Left ventricle myocardium inferior (tissue), 1 donor: Measurements from ENCODE around the gene MMP17. TPM values are rescaled to one million over a fixed set of nuclear protein-coding genes. Genes with fewer than 3 reads are reported as not detected.

Source experiments
- DNase-seq: peaks from one replicate; pipeline ENCODE4 v3.0.0-alpha.2; 2020
- H3K27ac ChIP-seq: fragments of 200-600 bp; replicated peaks from 2 replicates; pipeline ENCODE4 v1.8.0; 2021
- H3K27me3 ChIP-seq: fragments of 200-600 bp; 2 replicates; pipeline ENCODE4 v1.8.0; 2021; ENCODE audit warnings: low read depth
- H3K36me3 ChIP-seq: fragments of 200-600 bp; 2 replicates; pipeline ENCODE4 v1.8.0; 2021
- H3K4me1 ChIP-seq: fragments of 200-600 bp; 2 replicates; pipeline ENCODE4 v1.8.0; 2021
- H3K4me3 ChIP-seq: fragments of 200-600 bp; 2 replicates; pipeline ENCODE4 v1.8.0; 2021; ENCODE audit warnings: mild to moderate bottlenecking, moderate library complexity
- H3K9me3 ChIP-seq: fragments of 200-600 bp; replicated peaks from 2 replicates; pipeline ENCODE4 v1.8.0; 2021
- CTCF ChIP-seq: fragments of 200-600 bp; IDR thresholded peaks from 2 replicates; pipeline ENCODE4 v1.8.0; 2021; ENCODE audit warnings: antibody characterized with exemption, mild to moderate bottlenecking, borderline replicate concordance
- intact Hi-C: fragments of 100-400 bp; cut with micrococcal nuclease; formaldehyde crosslinking; loops from one replicate; pipeline ENCODE4 v1.11.0; 2022
- total RNA-seq: library from RNA; stranded (reverse); fragmentation: NEBNext Ultra II Directional; extraction: Animal tissue kit (Norgen Biotek cat#: 25700); gene quantifications from one replicate; pipeline ENCODE4 v1.2.1, GENCODE V29; 2021
- donor health status: DM: no; HTN: yes; CAD: no; lungs with severe emphysema.

The MMP17 gene
- total RNA-seq, 1 donor from 2014 or later = 0.77 TPM

GRCh38 chr12:131785763-131786330 lies 42.3 kb upstream of the MMP17 start:
- no peak overlapping the region for H3K4me3 ChIP-seq
- no peaks in the 10 kb centered on the region for H3K9me3 ChIP-seq
- H3K27me3 ChIP-seq = no peaks in the 10 kb centered on the region
- H3K27ac ChIP-seq = no peak overlapping the region
- DNase-seq = no peak
- H3K4me1 ChIP-seq = no peaks in the 10 kb centered on the region
- intact Hi-C loops = no loop called here
- no peak for TF ChIP-seq CTCF
- H3K36me3 ChIP-seq = peaks cover 85% of the 10 kb centered on the region

GRCh38 chr12:131786331-131786730 lies 41.9 kb upstream of the MMP17 start:
- intact Hi-C loops = no loop called here
- no peaks in the 10 kb centered on the region for H3K4me1 ChIP-seq
- peaks cover 85% of the 10 kb centered on the region for H3K36me3 ChIP-seq
- TF ChIP-seq CTCF = no peak
- no peak overlapping the region for H3K27ac ChIP-seq
- H3K9me3 ChIP-seq = no peaks in the 10 kb centered on the region
- no peaks in the 10 kb centered on the region for H3K27me3 ChIP-seq
- no peak for DNase-seq
- no peak overlapping the region for H3K4me3 ChIP-seq

GRCh38 chr12:131787143-131787660 lies 41.0 kb upstream of the MMP17 start:
- Histone ChIP-seq H3K4me3 (no peak overlapping the region), H3K27me3 (no peaks in the 10 kb centered on the region), H3K27ac (no peak overlapping the region), H3K9me3 (no peaks in the 10 kb centered on the region), H3K4me1 (no peaks in the 10 kb centered on the region), H3K36me3 (peaks cover 85% of the 10 kb centered on the region)
- DNase-seq = no peak
- TF ChIP-seq CTCF = no peak
- intact Hi-C loops = no loop called here

GRCh38 chr12:131788070-131788469 lies 40.1 kb upstream of the MMP17 start:
- no peak overlapping the region for H3K27ac ChIP-seq
- H3K27me3 ChIP-seq = no peaks in the 10 kb centered on the region
- no peaks in the 10 kb centered on the region for H3K9me3 ChIP-seq
- H3K36me3 ChIP-seq = peaks cover 88% of the 10 kb centered on the region
- no peak overlapping the region for H3K4me3 ChIP-seq
- no peak for TF ChIP-seq CTCF
- H3K4me1 ChIP-seq = no peaks in the 10 kb centered on the region
- intact Hi-C loops = no loop called here
- no peak for DNase-seq

GRCh38 chr12:131789638-131790037 lies 38.6 kb upstream of the MMP17 start:
- H3K4me3 ChIP-seq = no peak overlapping the region
- TF ChIP-seq CTCF = no peak
- no peak for DNase-seq

More at GRCh38 chr12:131789638-131790037, 38.6 kb upstream of the MMP17 start:
- no peaks in the 10 kb centered on the region for H3K9me3 ChIP-seq
- peaks cover 94% of the 10 kb centered on the region for H3K36me3 ChIP-seq
- intact Hi-C loops = no loop called here
- H3K4me1 ChIP-seq = no peaks in the 10 kb centered on the region
- no peaks in the 10 kb centered on the region for H3K27me3 ChIP-seq
- no peak overlapping the region for H3K27ac ChIP-seq
